Large intestine (tissue), 3 donors: ENCODE results near the gene RERG. TPM values are rescaled to one million over a fixed set of nuclear protein-coding genes. Genes with fewer than 3 reads are reported as not detected.
"Not testable (repeated sequence)": the region's sequence is repeated elsewhere in the genome, so short reads cannot be mapped to it uniquely, and the experiment has no call there.

ENCODE experiments used
- DNase-seq, 2 donors: peaks; one replicate each; pipeline versions ENCODE4 v3.0.0 to v3.0.0-alpha.2; 2013
- H3K27ac ChIP-seq: one replicate; pipeline ENCODE4 v1.5.1; 2013; ENCODE audit warnings: low read length
- H3K27me3 ChIP-seq: 2 replicates; pipeline ENCODE4 v1.6.1; 2013; ENCODE audit warnings: low read length; ENCODE audit not compliant: control insufficient read depth, insufficient read depth
- H3K36me3 ChIP-seq: 2 replicates; pipeline ENCODE4 v1.6.1; 2013; ENCODE audit warnings: low read length; ENCODE audit not compliant: control insufficient read depth, insufficient read depth
- H3K4me1 ChIP-seq: one replicate; pipeline ENCODE4 v1.6.1; 2013; ENCODE audit warnings: low read length; ENCODE audit not compliant: control insufficient read depth, insufficient read depth
- H3K4me3 ChIP-seq: one replicate; pipeline ENCODE4 v1.5.1; 2013; ENCODE audit warnings: low read length
- H3K9me3 ChIP-seq: one replicate; pipeline ENCODE4 v1.6.1; 2013; ENCODE audit warnings: mild to moderate bottlenecking, low read depth, low read length, moderate library complexity; ENCODE audit not compliant: control insufficient read depth
- WGBS: methylation state at CpG from one replicate; pipeline ENCODE4 v1.1.5; 2013; ENCODE audit warnings: low lambda C conversion rate; ENCODE audit not compliant: insufficient coverage; 5-methylcytosine and 5-hydroxymethylcytosine counted together
- polyA plus RNA-seq: library from polyadenylated mRNA; unstranded; fragments of 120-200 nt; gene quantifications from one replicate; pipeline ENCODE4 v1.2.1, GENCODE V29; 2013

Gene RERG
- polyA plus RNA-seq, 1 donor = 6.8 TPM

DNA sequence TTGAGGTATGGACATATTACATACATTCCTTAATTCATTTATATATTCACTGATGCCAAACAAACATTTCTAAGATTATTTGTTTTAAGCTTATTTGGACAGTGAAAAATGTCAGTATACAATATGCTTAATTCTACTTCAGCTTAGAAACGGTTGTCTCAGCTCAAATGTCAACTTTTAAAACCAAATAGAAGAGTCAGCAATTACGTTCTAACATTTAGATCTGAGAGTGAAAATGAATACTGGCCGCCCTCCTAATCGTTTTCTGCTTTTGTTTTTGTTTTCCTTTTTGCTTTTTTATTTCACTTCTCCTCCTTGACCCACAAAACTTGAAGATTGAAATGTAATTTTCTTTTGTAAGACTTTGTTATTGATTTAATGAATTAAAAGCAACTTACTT lies 19.7 kb upstream of the RERG start:
- Histone ChIP-seq H3K4me1 (no peaks in the 10 kb centered on the region), H3K27ac (no peak overlapping the region), H3K9me3 (no peaks in the 10 kb centered on the region), H3K36me3 (no peaks in the 10 kb centered on the region), H3K27me3 (no peaks in the 10 kb centered on the region), H3K4me3 (no peak overlapping the region)
- WGBS = 62% methylated on average over 4 of the region's 4 CpGs
- DNase-seq = no peak

DNA sequence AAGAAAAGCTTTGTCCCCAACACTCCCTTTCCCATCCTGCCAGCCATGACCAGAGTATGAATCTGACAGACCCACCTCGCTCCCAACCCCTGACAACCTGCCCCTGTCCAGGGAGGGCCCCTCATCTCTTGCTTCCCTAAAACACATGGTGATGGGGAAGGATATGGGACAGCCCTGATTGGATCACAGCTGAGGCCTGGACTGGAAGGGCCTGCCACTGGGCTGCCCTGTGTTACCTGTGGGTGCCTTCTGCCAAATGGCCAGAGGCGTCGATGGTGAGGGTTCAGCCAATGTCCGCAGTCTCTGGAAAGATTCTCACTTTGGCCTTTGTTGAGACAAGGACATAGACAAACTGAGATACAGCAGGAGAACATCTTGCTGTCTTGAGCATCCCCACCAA lies 13.3 kb upstream of the RERG start:
- Histone ChIP-seq H3K4me1 (no peaks in the 10 kb centered on the region), H3K36me3 (no peaks in the 10 kb centered on the region), H3K27me3 (no peaks in the 10 kb centered on the region), H3K4me3 (no peak overlapping the region), H3K9me3 (no peaks in the 10 kb centered on the region), H3K27ac (no peak overlapping the region)
- DNase-seq = no peak
- no CpG with 5 or more reads among the region's 4 CpGs for WGBS

DNA sequence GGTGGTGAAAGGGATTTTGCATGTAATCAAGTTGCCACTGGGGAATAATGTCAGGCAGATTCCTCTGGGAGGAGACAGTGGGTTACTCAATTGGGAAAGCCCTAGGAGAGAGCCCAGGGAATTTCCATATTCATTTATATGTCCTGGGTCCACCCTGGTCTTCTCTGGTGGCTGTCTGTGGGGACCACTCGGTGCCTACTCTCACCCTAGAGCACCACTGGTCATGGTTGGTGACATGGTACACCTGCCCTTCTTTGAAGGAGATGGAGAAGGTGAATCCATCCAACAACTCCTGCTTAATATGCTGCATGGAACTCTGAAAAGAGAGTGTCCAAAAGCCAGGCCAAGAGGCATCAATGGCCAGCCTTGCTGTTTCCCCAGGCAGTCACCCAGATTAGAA lies 12.8 kb upstream of the RERG start:
- no peak overlapping the region for H3K27ac ChIP-seq
- H3K4me1 ChIP-seq = no peaks in the 10 kb centered on the region
- DNase-seq = no peak
- H3K4me3 ChIP-seq = no peak overlapping the region
- no peaks in the 10 kb centered on the region for H3K36me3 ChIP-seq
- H3K27me3 ChIP-seq = no peaks in the 10 kb centered on the region
- H3K9me3 ChIP-seq = no peaks in the 10 kb centered on the region
- WGBS = no CpG with 5 or more reads among the region's 1 CpG

DNA sequence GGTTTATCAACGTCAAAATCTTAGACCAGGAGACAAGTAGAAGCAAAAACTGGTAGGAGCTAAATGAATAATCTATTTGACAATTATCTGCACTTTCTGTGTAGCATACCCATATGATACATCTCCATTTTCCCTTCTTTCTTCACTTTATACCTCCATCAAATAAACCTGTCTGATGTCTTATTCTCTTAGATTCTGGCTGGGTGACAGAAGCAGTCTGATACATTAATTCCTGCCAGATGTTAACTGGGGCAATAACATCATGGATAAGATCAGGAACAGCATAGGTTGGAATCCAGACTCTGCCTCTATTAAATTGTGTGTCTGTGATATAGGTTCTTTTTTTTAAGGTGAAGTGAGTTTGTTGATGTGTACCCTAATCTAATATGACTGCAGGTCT lies 11.7 kb upstream of the RERG start:
- WGBS = no CpG with 5 or more reads among the region's 1 CpG
- no peaks in the 10 kb centered on the region for H3K27me3 ChIP-seq
- H3K4me3 ChIP-seq = no peak overlapping the region
- H3K36me3 ChIP-seq = no peaks in the 10 kb centered on the region
- no peaks in the 10 kb centered on the region for H3K9me3 ChIP-seq
- no peaks in the 10 kb centered on the region for H3K4me1 ChIP-seq
- H3K27ac ChIP-seq = no peak overlapping the region
- no peak for DNase-seq

- H3K27me3 ChIP-seq = no peaks in the 10 kb centered on the region
- WGBS = no CpG with 5 or more reads among the region's 1 CpG
- no peak for DNase-seq
- no peak overlapping the region for H3K4me3 ChIP-seq
- H3K4me1 ChIP-seq = no peaks in the 10 kb centered on the region
- H3K27ac ChIP-seq = no peak overlapping the region
- no peaks in the 10 kb centered on the region for H3K36me3 ChIP-seq
- H3K9me3 ChIP-seq = no peaks in the 10 kb centered on the region
Measured at GRCh38 chr12:15231493-15231892, 10.3 kb upstream of the RERG start.

DNA sequence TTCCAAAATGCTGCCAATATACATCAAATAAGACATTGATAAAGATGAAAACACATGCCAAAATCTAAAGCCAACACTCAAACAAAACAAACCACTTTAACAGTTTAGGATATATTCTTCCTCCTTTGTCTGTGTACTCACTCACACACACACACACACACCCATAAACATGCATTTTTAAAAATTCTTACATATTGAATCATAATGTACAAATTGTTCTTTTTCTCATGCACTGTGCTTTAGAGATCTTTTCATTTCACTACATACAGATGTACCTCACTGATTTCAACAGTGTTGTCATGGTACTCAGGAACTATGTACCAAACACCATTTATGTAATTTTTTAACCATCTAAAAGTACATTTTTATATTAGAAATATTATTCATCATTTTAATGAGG lies 9.5 kb upstream of the RERG start:
- DNase-seq = no peak
- Histone ChIP-seq H3K9me3 (no peaks in the 10 kb centered on the region), H3K4me1 (no peaks in the 10 kb centered on the region), H3K36me3 (no peaks in the 10 kb centered on the region), H3K27ac (no peak overlapping the region), H3K27me3 (no peaks in the 10 kb centered on the region), H3K4me3 (no peak overlapping the region)

DNA sequence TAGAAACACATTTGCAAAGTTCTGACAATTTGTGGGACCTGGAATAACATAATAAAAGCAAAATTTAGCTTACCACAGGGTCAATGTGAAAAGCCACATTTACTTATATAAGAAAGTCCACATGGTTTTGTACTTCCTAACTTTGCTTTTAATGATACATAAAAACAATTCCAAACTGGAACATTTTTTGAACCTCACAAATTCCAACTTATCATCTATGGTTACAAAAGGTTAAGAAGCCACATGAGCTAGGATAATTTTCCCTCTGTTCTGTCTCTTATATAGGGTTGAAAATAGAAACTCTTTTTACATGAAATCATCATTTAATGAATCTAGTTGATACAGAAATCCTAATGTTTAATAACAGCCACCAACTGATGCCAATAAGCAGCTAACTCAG lies 8.9 kb upstream of the RERG start:
- Histone ChIP-seq H3K36me3 (no peaks in the 10 kb centered on the region), H3K27me3 (no peaks in the 10 kb centered on the region), H3K4me3 (no peak overlapping the region), H3K9me3 (no peaks in the 10 kb centered on the region), H3K4me1 (no peaks in the 10 kb centered on the region), H3K27ac (no peak overlapping the region)
- no peak for DNase-seq

DNA sequence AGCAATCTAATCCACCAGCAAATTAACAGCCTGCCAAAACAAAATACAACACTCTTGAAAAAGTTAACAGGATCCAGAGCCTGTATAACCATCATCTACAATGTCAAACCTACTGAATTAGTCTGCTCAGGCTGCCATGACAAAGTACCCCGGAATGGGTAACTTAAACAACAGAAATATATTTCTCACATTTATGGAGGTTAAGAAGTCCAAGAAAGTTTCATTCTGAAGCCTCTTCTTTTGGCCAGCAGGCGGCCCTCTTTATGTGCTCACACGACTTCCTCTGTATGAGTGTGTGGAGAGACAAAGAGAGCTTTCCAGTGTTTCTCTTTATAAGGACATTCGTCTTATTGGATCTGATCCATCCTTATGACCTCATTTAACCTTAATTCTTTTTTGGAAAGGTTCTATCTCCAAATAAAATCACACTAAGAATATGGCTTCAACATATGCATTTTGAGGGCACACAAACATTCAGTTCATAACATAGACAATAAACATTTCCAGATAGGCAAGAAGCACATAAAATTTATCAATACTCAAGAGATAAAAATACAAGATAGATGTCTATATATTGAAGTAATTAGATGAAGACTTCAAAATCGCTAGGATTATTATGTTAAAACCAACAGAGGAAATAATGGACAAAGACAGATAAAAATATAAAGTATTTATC lies 5.9 kb upstream of the RERG start:
- H3K27ac ChIP-seq = no peak overlapping the region
- H3K4me3 ChIP-seq = no peak overlapping the region
- DNase-seq = no peak
- no peaks in the 10 kb centered on the region for H3K4me1 ChIP-seq
- H3K9me3 ChIP-seq = no peaks in the 10 kb centered on the region
- peaks cover under 1% of the 10 kb centered on the region for H3K27me3 ChIP-seq
- 25% methylated on average over 2 of the region's 5 CpGs for WGBS
- H3K36me3 ChIP-seq = no peaks in the 10 kb centered on the region

- WGBS = no CpG with 5 or more reads among the region's 3 CpGs
Measured at GRCh38 chr12:15225863-15226218, 4.6 kb upstream of the RERG start.

DNA sequence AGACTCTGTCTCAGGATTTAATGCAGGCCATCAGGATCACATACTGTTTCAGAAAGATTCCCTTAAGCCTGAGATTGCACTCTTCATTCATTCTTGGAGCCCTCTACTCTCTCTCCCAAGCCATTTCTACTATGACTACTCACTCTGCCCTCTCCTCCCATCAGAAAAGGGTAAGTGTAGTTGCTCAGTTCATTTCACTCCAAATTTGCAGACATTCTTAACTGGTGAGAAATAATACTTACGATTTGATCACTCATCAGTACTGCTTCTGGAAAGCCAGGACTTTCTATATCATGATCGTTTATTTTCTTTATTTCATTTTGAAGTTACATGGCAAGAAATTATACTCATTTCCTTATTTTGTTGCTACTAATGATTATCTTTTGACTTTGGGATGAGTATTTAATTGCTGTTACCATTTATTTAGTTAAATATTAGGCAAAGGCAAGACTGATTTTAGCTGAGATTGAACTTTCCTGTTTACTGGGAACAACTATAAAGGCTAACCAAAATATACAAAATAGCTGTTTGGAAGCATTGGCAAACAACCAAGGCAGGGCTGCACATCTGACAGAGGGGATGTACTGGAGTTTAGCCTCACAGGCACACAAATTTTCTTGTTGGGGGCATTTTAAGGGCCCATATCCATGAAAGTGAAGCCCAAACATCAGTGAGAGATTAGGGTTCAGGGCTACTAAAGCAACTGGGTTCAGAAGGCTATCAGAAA lies 4.1 kb upstream of the RERG start:
- DNase-seq = no peak
- Histone ChIP-seq H3K27me3 (peaks cover 16% of the 10 kb centered on the region), H3K9me3 (no peaks in the 10 kb centered on the region), H3K4me3 (no peak overlapping the region), H3K4me1 (peaks cover 4% of the 10 kb centered on the region), H3K36me3 (no peaks in the 10 kb centered on the region), H3K27ac (no peak overlapping the region)
- WGBS = 100% methylated on average over 1 of the region's 2 CpGs

More at GRCh38 chr12:15225863-15226218, 4.6 kb upstream of the RERG start:
- not testable (repeated sequence) for H3K4me1 ChIP-seq, H3K4me3 ChIP-seq, H3K9me3 ChIP-seq, H3K27ac ChIP-seq, H3K36me3 ChIP-seq, DNase-seq
- H3K27me3 ChIP-seq = peaks cover 11% of the 10 kb centered on the region

DNA sequence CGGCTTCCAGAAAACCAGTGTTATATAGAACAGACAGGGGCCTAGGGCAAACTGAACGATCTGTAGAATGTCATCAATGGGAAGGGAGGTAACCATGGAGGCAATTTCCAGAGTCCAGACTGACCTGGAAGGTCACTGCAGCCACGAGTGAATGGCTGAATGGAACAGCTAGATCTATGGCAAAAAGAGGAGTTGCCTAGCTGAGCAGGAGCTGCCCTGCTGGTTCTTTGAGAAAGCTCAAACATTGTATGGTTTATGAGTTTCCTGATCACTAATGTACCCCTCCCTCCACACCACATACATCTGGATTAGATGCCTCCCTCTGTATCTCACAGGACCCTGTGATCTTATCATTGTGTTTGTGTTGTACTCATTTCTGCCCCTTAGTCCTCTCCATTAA lies 1.0 kb upstream of the RERG start:
- H3K4me3 ChIP-seq = no peak overlapping the region
- 60% methylated on average over 2 of the region's 3 CpGs for WGBS
- peaks cover 4% of the 10 kb centered on the region for H3K4me1 ChIP-seq
- peaks cover 19% of the 10 kb centered on the region for H3K27me3 ChIP-seq
- H3K36me3 ChIP-seq = no peaks in the 10 kb centered on the region
- DNase-seq = no peak
- no peaks in the 10 kb centered on the region for H3K9me3 ChIP-seq
- no peak overlapping the region for H3K27ac ChIP-seq
